Parathyroid adenoma (tissue), 2 donors: ENCODE measurements around the gene CORIN.

Source experiments
- H2AFZ ChIP-seq: fragments of 300-600 bp; sonication (generic); one replicate; pipeline ENCODE4 v1.7.0; 2017; ENCODE audit warnings: antibody characterized with exemption, mild to moderate bottlenecking
- H3K27ac ChIP-seq: fragments of 300-600 bp; sonication (generic); one replicate; pipeline ENCODE4 v1.7.0; 2017
- H3K27me3 ChIP-seq: fragments of 300-600 bp; sonication (generic); one replicate; pipeline ENCODE4 v1.7.0; 2017; ENCODE audit warnings: low read length; ENCODE audit not compliant: control insufficient read depth, insufficient read depth
- H3K36me3 ChIP-seq: fragments of 300-600 bp; sonication (generic); one replicate; pipeline ENCODE4 v1.7.0; 2017; ENCODE audit warnings: low read length; ENCODE audit not compliant: control insufficient read depth, insufficient read depth
- H3K4me1 ChIP-seq: fragments of 300-600 bp; sonication (generic); one replicate; pipeline ENCODE4 v1.7.0; 2017; ENCODE audit warnings: control low read depth
- H3K4me2 ChIP-seq: fragments of 300-600 bp; sonication (generic); one replicate; pipeline ENCODE4 v1.7.0; 2017; ENCODE audit warnings: low read length
- H3K4me3 ChIP-seq: fragments of 300-600 bp; sonication (generic); one replicate; pipeline ENCODE4 v1.7.0; 2017; ENCODE audit warnings: low read depth, low read length
- H3K79me2 ChIP-seq: fragments of 300-600 bp; sonication (generic); one replicate; pipeline ENCODE4 v1.7.0; 2017; ENCODE audit warnings: control low read depth
- H3K9ac ChIP-seq: fragments of 300-600 bp; sonication (generic); one replicate; pipeline ENCODE4 v1.7.0; 2017; ENCODE audit warnings: mild to moderate bottlenecking
- H3K9me3 ChIP-seq: fragments of 300-600 bp; sonication (generic); one replicate; pipeline ENCODE4 v1.7.0; 2017; ENCODE audit warnings: low read length; ENCODE audit not compliant: control insufficient read depth
- TF ChIP-seq, protein P1 (sequence below): fragments of 300-600 bp; sonication (generic); IDR thresholded peaks from one replicate; pipeline ENCODE4 v1.7.0; 2017; ENCODE audit warnings: antibody characterized with exemption, mild to moderate bottlenecking
- donor health status: primary hyperparathyroidism.

The CORIN gene

DNA sequence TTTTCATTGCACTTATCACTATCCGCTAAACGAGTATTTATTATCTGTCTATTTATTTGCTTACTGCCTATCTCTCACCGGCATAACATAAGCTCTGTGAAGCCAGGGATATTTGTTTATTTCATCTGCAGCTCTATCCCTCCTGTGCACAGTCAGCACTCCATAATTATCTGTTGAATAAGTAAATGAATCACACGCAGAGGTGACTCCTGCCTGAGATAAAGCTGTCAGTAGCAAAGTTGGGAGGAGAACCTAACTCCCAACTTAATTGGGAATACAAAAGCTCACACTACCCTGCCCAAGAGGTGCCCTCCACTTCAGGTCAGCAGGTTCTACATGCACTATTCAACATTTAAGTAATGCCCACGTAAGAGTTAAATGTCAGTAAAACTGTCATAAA lies 85.7 kb downstream of the CORIN start:
- Histone ChIP-seq H3K9me3 (no peaks in the 10 kb centered on the region), H2AFZ (no peak overlapping the region), H3K9ac (no peak overlapping the region), H3K4me3 (no peak overlapping the region), H3K79me2 (no peaks in the 10 kb centered on the region), H3K4me2 (no peak overlapping the region), H3K27me3 (no peaks in the 10 kb centered on the region), H3K4me1 (no peaks in the 10 kb centered on the region), H3K27ac (no peak overlapping the region), H3K36me3 (no peaks in the 10 kb centered on the region)
- TF ChIP-seq, protein P1, sequence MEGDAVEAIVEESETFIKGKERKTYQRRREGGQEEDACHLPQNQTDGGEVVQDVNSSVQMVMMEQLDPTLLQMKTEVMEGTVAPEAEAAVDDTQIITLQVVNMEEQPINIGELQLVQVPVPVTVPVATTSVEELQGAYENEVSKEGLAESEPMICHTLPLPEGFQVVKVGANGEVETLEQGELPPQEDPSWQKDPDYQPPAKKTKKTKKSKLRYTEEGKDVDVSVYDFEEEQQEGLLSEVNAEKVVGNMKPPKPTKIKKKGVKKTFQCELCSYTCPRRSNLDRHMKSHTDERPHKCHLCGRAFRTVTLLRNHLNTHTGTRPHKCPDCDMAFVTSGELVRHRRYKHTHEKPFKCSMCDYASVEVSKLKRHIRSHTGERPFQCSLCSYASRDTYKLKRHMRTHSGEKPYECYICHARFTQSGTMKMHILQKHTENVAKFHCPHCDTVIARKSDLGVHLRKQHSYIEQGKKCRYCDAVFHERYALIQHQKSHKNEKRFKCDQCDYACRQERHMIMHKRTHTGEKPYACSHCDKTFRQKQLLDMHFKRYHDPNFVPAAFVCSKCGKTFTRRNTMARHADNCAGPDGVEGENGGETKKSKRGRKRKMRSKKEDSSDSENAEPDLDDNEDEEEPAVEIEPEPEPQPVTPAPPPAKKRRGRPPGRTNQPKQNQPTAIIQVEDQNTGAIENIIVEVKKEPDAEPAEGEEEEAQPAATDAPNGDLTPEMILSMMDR, result no peak

DNA sequence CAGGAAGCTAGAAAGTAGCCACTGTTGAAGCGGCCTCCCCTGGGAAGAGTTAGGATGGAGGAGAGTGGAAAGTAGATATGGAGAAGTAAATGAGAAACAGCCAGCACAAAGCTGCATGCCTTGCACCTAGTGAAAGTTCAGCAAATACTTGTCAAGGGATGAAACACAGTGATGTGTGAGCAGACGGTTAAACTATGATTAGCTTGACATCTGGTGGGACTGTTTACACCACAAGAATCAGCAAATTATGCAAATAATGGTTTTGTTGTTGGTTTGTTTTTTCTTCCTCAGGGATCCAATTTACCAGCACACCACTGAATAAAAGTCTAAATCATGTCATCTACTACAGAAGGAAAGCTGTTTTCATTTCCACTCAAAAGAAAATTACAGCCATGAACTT lies 87.1 kb downstream of the CORIN start:
- TF ChIP-seq, protein P1, result no peak
- Histone ChIP-seq H3K27ac (no peak overlapping the region), H2AFZ (no peak overlapping the region), H3K4me1 (no peaks in the 10 kb centered on the region), H3K4me2 (no peak overlapping the region), H3K79me2 (no peaks in the 10 kb centered on the region), H3K9me3 (no peaks in the 10 kb centered on the region), H3K27me3 (no peaks in the 10 kb centered on the region), H3K4me3 (no peak overlapping the region), H3K36me3 (no peaks in the 10 kb centered on the region), H3K9ac (no peak overlapping the region)

DNA sequence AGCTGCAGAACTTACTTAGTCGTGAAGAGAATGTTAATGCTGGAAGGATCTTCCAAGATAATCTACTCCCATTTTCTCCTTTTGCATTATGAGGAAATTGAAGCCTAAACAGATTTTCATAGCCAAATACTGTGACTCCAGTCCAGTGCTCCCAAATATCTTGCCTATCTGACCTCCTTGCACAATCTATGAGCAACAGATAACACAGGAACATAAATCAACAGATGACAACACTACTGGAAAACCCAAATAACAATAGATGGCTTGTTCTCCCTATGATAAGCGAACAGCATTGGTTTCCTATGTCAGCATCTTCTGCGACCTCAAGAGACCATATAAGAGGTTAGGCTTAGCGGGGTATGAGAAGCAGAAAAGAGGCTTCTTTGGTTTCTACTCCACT lies 88.0 kb downstream of the CORIN start:
- no peaks in the 10 kb centered on the region for H3K79me2 ChIP-seq
- H2AFZ ChIP-seq, result no peak overlapping the region
- H3K4me2 ChIP-seq, result no peak overlapping the region
- H3K27ac ChIP-seq, result no peak overlapping the region
- H3K27me3 ChIP-seq, result no peaks in the 10 kb centered on the region
- no peak overlapping the region for H3K4me3 ChIP-seq
- no peak overlapping the region for H3K9ac ChIP-seq
- TF ChIP-seq, protein P1, result no peak
- no peaks in the 10 kb centered on the region for H3K36me3 ChIP-seq
- H3K9me3 ChIP-seq, result no peaks in the 10 kb centered on the region
- H3K4me1 ChIP-seq, result no peaks in the 10 kb centered on the region

DNA sequence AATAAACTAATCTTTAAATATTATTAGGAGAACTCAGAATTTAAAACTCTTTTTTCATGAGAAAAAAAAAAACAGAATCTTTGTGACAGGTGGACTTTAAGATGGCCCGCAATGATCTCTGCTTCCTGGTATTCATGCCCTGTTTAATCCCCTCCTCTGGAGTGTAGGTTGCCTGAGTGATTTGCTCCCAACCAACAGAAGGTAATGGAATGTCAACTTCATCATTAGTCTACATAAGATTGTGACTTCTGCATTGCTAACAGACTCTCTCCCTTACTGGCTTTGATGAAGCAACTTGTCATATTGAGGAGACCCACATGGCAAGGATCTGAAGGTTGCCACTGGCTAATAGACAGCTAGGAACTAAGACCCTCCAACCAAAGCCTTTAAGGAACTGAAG lies 88.8 kb downstream of the CORIN start:
- H3K4me1 ChIP-seq, result no peaks in the 10 kb centered on the region
- no peaks in the 10 kb centered on the region for H3K36me3 ChIP-seq
- H3K9me3 ChIP-seq, result no peaks in the 10 kb centered on the region
- TF ChIP-seq, protein P1, result no peak
- no peaks in the 10 kb centered on the region for H3K79me2 ChIP-seq
- no peak overlapping the region for H2AFZ ChIP-seq
- no peak overlapping the region for H3K4me3 ChIP-seq
- H3K27me3 ChIP-seq, result no peaks in the 10 kb centered on the region
- no peak overlapping the region for H3K9ac ChIP-seq
- H3K4me2 ChIP-seq, result no peak overlapping the region
- H3K27ac ChIP-seq, result no peak overlapping the region

DNA sequence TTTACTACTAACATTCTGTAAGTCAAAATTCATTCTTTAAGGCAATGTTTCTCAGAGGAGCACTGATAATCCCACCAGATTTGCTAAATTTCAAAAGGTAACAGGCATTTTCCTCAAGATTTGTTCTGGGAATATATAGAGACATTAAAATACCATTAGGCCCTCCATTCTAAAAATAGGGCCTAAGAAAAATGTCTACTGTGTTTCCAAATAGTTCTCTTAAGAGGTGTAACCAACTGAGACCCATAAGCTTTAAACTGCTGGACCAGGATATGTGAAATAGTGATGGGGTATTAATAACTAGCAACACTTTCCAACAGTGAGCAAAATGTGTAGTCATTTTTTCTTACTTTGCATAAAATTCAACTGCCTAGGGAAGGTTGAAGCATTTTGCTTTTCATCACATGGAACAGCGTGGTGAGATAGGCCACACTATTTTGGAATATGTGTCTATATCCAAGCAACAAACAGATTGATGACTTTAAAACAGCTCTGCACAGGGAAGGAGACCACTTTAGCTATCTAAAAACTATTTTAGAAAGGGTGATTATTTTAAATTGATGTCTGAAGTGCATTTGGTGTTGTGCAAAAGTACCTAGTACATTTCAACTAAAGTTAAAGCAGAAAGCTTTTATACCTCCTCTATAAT lies 89.9 kb downstream of the CORIN start:
- H3K4me3 ChIP-seq, result no peak overlapping the region
- H3K4me2 ChIP-seq, result no peak overlapping the region
- no peak overlapping the region for H2AFZ ChIP-seq
- no peak overlapping the region for H3K9ac ChIP-seq
- H3K9me3 ChIP-seq, result no peaks in the 10 kb centered on the region
- no peaks in the 10 kb centered on the region for H3K36me3 ChIP-seq
- TF ChIP-seq, protein P1, result no peak
- no peaks in the 10 kb centered on the region for H3K79me2 ChIP-seq
- no peaks in the 10 kb centered on the region for H3K27me3 ChIP-seq
- H3K4me1 ChIP-seq, result no peaks in the 10 kb centered on the region
- H3K27ac ChIP-seq, result no peak overlapping the region
